Mucosa of gallbladder (tissue), 1 donor: ENCODE data around the gene HMX1. TPM values are rescaled to one million over a fixed set of nuclear protein-coding genes. Genes with fewer than 3 reads are reported as not detected.

Experiments
- DNase-seq: peaks from one replicate; pipeline ENCODE4 v3.0.0-alpha.2; 2020; ENCODE audit warnings: low spot score
- total RNA-seq: library from RNA; stranded (reverse); gene quantifications from one replicate; pipeline ENCODE4 v1.2.1, GENCODE V29; 2021
- donor health status: DM: no; HTN: no; CAD: no.

The HMX1 gene
- total RNA-seq, 1 donor from 2014 or later = not detected

DNA sequence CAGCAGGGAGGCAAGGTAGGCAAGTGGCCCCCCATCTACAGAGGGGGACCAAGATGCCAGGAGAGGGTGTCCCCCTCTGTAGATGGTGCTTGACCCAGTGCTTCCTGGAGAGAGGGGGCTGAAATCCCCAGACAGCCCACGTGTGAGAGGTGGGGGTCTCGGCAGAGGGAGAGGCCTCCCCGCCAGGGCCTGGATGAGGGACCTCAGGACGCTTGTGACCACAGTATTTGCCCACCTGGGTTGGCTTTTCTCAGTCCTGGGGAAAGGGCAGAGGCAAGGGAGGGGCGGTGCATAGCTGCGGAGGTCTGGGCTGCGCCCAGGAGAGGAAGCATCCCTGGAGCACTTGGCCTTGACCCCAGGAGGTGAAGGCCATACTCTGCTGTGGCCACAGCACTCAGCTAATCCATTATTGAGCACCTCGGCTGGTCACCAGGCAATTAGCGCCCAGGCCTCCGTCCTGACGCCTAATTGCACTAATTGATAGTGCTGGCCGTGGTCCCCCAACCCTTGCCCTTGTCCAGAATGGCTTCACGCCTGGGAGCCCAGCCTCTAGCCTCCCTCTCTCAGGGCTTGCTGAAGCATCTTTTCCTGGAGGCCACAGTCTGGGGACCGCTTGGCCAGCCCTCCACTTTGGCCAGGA, 30.7 kb downstream of the HMX1 start:
- no peak for DNase-seq

GRCh38 chr4:8840006-8840793, 31.4 kb downstream of the HMX1 start:
- no peak for DNase-seq

GRCh38 chr4:8838961-8839431, 32.6 kb downstream of the HMX1 start:
- no peak for DNase-seq

GRCh38 chr4:8838296-8838960, 33.2 kb downstream of the HMX1 start:
- no peak for DNase-seq

GRCh38 chr4:8837181-8837841, 34.3 kb downstream of the HMX1 start:
- DNase-seq = no peak

DNA sequence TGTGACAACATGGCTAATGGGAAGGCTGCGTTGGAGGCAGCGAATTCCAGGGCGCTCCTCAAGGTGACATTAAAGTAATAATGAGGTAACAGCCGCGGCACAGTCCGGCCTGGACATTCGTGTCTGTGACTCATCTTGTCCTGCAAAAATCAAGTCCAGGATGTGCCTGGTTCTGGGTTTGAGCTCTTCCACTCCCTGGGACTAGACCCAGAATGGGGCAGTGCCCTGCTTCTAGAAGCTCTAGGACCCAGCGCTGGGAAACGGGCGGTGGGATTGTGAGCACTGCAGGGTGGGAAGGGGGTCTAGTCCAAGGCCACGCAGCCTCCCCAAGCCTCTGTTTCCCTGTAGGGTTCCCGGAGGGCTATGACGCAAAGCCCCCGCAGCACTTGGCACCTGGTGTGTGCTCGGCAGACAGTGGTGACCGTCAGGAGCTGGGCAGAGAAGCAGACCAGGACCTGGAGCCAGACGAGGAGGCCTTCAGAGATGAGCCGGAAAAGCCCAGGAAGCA, 34.9 kb downstream of the HMX1 start:
- no peak for DNase-seq

DNA sequence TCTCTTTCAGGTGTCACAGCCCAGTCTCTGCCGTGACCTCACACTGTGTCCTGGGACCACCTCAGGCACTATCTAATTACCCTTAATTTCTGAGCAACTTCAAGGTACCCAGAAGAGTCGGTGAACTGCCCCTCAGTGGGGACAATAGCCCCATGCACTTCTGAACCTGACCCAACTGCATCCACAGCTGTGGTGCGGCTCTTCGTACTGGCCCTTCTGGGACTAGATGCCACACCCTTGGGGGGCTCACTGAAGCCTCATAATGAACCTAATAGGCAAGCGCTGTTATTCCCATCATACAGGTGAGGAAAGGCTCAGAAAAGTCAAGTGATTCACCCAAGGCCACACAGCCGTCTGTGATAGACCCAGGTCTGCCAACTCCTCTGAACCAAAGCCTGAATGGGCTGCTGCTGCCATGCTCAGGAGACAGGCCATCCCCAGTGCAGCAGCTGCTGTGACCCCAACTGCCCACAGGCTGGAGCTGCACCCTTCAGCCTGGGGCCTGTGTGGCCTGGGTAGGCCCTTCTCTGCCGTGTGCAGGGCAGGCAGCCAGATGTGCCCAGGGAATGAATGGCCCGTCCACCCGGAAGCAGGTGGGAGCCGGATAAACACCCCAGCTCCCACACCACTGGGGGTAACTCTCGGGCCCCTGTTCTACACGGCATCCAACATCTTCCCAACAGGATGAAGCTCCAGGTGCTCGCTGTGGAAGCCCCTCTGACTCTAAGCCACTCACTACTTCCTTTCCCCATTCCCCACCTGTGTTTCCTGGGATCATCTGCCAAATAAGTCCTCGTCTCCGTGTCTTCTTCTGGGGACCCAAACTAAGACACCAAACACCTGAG, 35.9 kb downstream of the HMX1 start:
- no peak for DNase-seq

- DNase-seq = no peak
These were observed 36.9 kb downstream of the HMX1 start for GRCh38 chr4:8834681-8835220.

GRCh38 chr4:8832113-8832915, 39.3 kb downstream of the HMX1 start:
- DNase-seq = no peak

DNA sequence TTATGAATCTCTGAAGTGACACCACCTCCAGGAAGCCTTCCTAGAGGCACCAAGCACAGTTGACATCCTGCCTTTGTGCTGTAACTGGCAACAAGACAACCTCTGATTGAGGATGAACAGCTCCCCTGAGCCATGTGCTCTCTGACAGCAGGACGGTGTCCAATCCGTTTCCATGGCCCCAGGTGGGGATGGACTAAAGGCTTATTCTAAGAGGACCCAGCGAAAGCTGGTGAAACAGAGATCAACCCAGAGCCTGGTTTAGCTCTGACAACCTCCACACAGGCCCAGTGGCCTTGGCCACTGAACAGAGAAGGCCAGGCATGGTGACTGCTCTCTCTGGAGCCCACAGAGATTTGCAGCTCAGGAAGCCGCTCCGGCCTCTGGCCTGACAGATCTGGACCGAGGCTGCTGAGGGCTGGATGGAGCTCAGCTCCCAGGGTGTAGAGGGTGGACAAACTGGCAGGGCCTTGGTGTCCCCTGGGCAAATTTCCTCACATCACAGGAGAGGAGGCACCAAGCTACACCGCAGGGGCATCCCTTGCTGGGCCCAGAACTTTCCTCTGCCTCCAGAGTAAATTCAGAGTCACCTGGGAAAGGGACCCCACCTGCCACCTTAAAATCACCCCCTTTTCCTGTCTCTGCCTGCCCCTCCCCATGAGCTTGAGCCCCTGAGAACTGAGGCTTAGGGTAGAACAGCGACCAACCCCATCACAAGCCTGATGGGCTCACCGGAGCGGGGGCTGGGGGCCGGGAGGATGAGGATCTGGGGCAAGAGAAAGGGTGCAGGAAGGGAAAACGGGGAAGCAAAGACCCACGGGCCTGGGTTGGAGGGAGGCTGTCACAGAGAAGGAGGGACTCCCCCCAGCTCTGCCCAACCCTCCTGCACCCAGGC, 40.2 kb downstream of the HMX1 start:
- no peak for DNase-seq

- DNase-seq = no peak
These were observed 40.9 kb downstream of the HMX1 start for GRCh38 chr4:8830611-8831200.

GRCh38 chr4:8830056-8830455, 41.6 kb downstream of the HMX1 start:
- no peak for DNase-seq

- DNase-seq = no peak
These were observed 42.1 kb downstream of the HMX1 start for GRCh38 chr4:8829584-8829983.

DNA sequence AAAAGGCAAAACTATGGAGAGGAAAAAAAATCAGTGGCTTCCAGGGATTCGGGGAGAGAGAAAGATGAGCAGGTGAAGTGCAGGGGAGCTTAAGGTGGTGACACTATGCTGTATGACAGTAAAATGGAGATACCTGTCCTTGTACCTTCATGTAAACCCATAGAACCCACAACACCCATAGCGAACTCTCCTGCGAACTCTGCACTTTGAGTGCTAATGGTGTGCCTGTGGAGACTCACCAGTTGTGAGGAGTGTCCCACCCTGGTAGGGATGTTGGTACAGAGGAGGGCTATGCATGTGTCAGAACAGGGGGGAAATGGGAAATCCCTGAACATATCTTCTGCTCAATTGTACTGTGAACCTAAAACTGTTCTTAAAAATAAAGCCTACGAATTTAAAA, 42.8 kb downstream of the HMX1 start:
- DNase-seq = no peak

- DNase-seq = peak; percentile 7
These were observed 50.3 kb downstream of the HMX1 start for GRCh38 chr4:8821151-8821950.

GRCh38 chr4:8820178-8821102, 51.2 kb downstream of the HMX1 start:
- peak; percentile 8 for DNase-seq
